Measurements from ENCODE around the gene HSPB6.

DNA sequence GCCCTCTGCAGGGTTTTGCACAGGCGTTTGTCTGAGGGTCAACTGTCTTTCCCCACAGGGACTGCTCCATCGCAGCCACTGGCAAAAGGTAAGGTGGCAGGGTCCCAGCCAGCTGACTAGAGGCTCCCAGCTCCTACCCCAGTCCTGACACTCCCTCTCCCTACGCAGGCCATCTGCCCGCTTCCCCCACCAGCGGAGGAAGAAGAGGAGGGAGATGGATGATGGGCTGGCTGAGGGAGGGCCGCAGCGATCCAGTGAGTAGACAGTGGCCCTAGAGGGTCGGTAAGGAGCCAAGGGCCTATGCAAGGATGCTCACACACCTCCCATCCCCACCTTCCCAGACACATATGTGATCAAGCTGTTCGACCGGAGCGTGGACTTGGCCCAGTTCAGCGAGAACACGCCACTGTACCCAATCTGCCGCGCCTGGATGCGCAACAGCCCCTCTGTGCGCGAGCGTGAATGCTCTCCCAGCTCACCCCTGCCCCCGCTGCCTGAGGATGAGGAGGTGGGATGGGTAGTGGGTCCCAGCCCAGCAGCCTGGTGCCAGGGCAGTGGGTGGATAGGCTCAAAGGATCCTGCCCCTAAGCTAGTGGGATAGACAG lies 4.0 kb downstream of the HSPB6 start:
- TF ChIP-seq, protein P1, sequence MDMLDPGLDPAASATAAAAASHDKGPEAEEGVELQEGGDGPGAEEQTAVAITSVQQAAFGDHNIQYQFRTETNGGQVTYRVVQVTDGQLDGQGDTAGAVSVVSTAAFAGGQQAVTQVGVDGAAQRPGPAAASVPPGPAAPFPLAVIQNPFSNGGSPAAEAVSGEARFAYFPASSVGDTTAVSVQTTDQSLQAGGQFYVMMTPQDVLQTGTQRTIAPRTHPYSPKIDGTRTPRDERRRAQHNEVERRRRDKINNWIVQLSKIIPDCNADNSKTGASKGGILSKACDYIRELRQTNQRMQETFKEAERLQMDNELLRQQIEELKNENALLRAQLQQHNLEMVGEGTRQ (IDR thresholded peaks at IDR 0.05; ENCODE audit: low read length) = no peak
- TF ChIP-seq RAD21 (IDR thresholded peaks at IDR 0.05 in 1 of 2, conservative IDR thresholded peaks at IDR 0.05 in 1 of 2; ENCODE audit: low read depth in 2 of 2, low read length in 2 of 2) (no peak), POLR2A (IDR thresholded peaks at IDR 0.05; ENCODE audit: control extremely low read depth in 1 of 2, low read depth in 2 of 2, low read length in 2 of 2) (no peak), EP300 (IDR thresholded peaks at IDR 0.05; ENCODE audit: borderline replicate concordance in 1 of 2, low read depth in 2 of 2, low read length in 2 of 2) (no peak), ATF3 (IDR thresholded peaks at IDR 0.05; ENCODE audit: insufficient read depth, low read depth, low read length) (no peak), POLR2AphosphoS5 (IDR thresholded peaks at IDR 0.05; ENCODE audit: low read depth, low read length) (no peak), SP1 (IDR thresholded peaks at IDR 0.05; ENCODE audit: low read depth, low read length) (no peak), EZH2 (IDR thresholded peaks at IDR 0.05; ENCODE audit: low read depth, low read length, severe bottlenecking) (no peak), MAFK (IDR thresholded peaks at IDR 0.05; ENCODE audit: low read depth, low read length) (no peak)
- TF ChIP-seq, protein P2, sequence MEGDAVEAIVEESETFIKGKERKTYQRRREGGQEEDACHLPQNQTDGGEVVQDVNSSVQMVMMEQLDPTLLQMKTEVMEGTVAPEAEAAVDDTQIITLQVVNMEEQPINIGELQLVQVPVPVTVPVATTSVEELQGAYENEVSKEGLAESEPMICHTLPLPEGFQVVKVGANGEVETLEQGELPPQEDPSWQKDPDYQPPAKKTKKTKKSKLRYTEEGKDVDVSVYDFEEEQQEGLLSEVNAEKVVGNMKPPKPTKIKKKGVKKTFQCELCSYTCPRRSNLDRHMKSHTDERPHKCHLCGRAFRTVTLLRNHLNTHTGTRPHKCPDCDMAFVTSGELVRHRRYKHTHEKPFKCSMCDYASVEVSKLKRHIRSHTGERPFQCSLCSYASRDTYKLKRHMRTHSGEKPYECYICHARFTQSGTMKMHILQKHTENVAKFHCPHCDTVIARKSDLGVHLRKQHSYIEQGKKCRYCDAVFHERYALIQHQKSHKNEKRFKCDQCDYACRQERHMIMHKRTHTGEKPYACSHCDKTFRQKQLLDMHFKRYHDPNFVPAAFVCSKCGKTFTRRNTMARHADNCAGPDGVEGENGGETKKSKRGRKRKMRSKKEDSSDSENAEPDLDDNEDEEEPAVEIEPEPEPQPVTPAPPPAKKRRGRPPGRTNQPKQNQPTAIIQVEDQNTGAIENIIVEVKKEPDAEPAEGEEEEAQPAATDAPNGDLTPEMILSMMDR (IDR thresholded peaks at IDR 0.05; ENCODE audit: control extremely low read depth in 1 of 3, insufficient read depth in 1 of 3, low read depth in 1 of 3, low read length in 3 of 3) = no peak

All from H1 (cell line).